ENCODE measurements around the gene IGF2R.

DNA sequence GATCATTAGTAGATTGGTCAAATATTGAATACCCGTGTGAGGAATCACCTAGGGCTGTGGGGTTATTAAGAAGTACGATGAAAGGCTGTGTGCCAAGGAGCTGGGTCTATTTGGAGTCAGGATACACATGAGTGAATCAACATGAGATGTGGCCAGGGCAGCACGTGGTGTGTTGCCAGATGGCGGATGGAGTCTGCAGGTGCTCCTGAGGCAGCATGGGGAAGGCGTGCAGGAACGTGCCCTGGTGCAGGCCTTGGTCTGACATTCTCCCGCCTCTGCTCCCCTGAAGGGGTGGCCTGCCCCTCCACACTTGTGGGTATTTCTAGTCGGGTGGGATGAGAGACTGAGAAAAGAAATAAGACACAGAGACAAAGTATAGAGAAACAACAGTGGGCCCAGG lies 113.7 kb downstream of the IGF2R start:
- TF ChIP-seq, protein P1, sequence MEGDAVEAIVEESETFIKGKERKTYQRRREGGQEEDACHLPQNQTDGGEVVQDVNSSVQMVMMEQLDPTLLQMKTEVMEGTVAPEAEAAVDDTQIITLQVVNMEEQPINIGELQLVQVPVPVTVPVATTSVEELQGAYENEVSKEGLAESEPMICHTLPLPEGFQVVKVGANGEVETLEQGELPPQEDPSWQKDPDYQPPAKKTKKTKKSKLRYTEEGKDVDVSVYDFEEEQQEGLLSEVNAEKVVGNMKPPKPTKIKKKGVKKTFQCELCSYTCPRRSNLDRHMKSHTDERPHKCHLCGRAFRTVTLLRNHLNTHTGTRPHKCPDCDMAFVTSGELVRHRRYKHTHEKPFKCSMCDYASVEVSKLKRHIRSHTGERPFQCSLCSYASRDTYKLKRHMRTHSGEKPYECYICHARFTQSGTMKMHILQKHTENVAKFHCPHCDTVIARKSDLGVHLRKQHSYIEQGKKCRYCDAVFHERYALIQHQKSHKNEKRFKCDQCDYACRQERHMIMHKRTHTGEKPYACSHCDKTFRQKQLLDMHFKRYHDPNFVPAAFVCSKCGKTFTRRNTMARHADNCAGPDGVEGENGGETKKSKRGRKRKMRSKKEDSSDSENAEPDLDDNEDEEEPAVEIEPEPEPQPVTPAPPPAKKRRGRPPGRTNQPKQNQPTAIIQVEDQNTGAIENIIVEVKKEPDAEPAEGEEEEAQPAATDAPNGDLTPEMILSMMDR (IDR thresholded peaks at IDR 0.05), result no peak
- TF ChIP-seq POLR2A (IDR thresholded peaks at IDR 0.05), result no peak

Data from lower leg skin (tissue), 3 donors.